ENCODE results near the gene MRPL44. TPM values are rescaled to one million over a fixed set of nuclear protein-coding genes. Genes with fewer than 3 reads are reported as not detected.

The MRPL44 gene
- total RNA-seq, 1 donor, result 33.6 TPM

- no peak for TF ChIP-seq CTCF (IDR thresholded peaks at IDR 0.05; ENCODE audit: insufficient read depth, low read length)
- no peak overlapping the region for H3K4me3 ChIP-seq (ENCODE audit: low read depth, low read length)
- no peak for DNase-seq (ENCODE audit: low read depth)
Observed at GRCh38 chr2:223918671-223919134, 38.6 kb upstream of the MRPL44 start.

GRCh38 chr2:223920109-223920508 is 37.2 kb upstream of the MRPL44 start:
- H3K4me3 ChIP-seq (ENCODE audit: low read depth, low read length), result no peak overlapping the region
- DNase-seq (ENCODE audit: low read depth), result no peak
- no peak for TF ChIP-seq CTCF (IDR thresholded peaks at IDR 0.05; ENCODE audit: insufficient read depth, low read length)

- no peak for TF ChIP-seq CTCF (IDR thresholded peaks at IDR 0.05; ENCODE audit: insufficient read depth, low read length)
- no peak overlapping the region for H3K4me3 ChIP-seq (ENCODE audit: low read depth, low read length)
- DNase-seq (ENCODE audit: low read depth), result no peak
Observed at GRCh38 chr2:223921204-223921603, 36.1 kb upstream of the MRPL44 start.

- no peak for DNase-seq (ENCODE audit: low read depth)
- TF ChIP-seq CTCF (IDR thresholded peaks at IDR 0.05; ENCODE audit: insufficient read depth, low read length), result no peak
Observed at GRCh38 chr2:223922308-223922707, 35.0 kb upstream of the MRPL44 start.

GRCh38 chr2:223923976-223924375 is 33.3 kb upstream of the MRPL44 start:
- DNase-seq (ENCODE audit: low read depth), result peak; percentile 83
- TF ChIP-seq CTCF (IDR thresholded peaks at IDR 0.05; ENCODE audit: insufficient read depth, low read length), result no peak
- no peak overlapping the region for H3K4me3 ChIP-seq (ENCODE audit: low read depth, low read length)

More at GRCh38 chr2:223922308-223922707, 35.0 kb upstream of the MRPL44 start:
- H3K4me3 ChIP-seq (ENCODE audit: low read depth, low read length), result no peak overlapping the region

- no peak for TF ChIP-seq CTCF (IDR thresholded peaks at IDR 0.05; ENCODE audit: insufficient read depth, low read length)
- H3K4me3 ChIP-seq (ENCODE audit: low read depth, low read length), result no peak overlapping the region
- DNase-seq (ENCODE audit: low read depth), result peak; percentile 75
Observed at GRCh38 chr2:223925106-223925505, 32.2 kb upstream of the MRPL44 start.

All from fibroblast of the aortic adventitia (primary cell).